HAP-1 (cell line): ENCODE data around the gene ASPA.
"Not testable (repeated sequence)": the region's sequence is repeated elsewhere in the genome, so short reads cannot be mapped to it uniquely, and the experiment has no call there.

Experiments
- DNase-seq, 2 experiments: peaks; one replicate each; pipeline ENCODE4 v3.0.0-alpha.2; 2016 to 2020; ENCODE audit warnings: low spot score in 2 of 2
- H3K27me3 ChIP-seq: fragments of 250-450 bp; sonication (Bioruptor Pico); 2 replicates; pipeline ENCODE4 v1.5.1; 2020; ENCODE audit warnings: low read depth, mild to moderate bottlenecking, moderate library complexity
- H3K36me3 ChIP-seq: fragments of 250-450 bp; sonication (Bioruptor Pico); replicated peaks from 2 replicates; pipeline ENCODE4 v1.5.1; 2020; ENCODE audit warnings: mild to moderate bottlenecking
- H3K4me1 ChIP-seq: fragments of 250-450 bp; sonication (Bioruptor Pico); 2 replicates; pipeline ENCODE4 v1.5.1; 2020; ENCODE audit warnings: mild to moderate bottlenecking
- H3K4me3 ChIP-seq: fragments of 250-450 bp; sonication (Bioruptor Pico); 2 replicates; pipeline ENCODE4 v1.5.1; 2020; ENCODE audit warnings: mild to moderate bottlenecking, moderate library complexity
- H3K9me3 ChIP-seq: fragments of 250-450 bp; sonication (Bioruptor Pico); 2 replicates; pipeline ENCODE4 v1.5.1; 2020; ENCODE audit warnings: mild to moderate bottlenecking, moderate library complexity
- in situ Hi-C: fragments of 300-500 bp; cut with MboI; formaldehyde crosslinking; loops from 3 replicates; pipeline ENCODE4 v1.14.3; 2020; ENCODE audit warnings: low sequenced_read_pairs, inconsistent platforms, mixed read lengths

Gene ASPA

DNA sequence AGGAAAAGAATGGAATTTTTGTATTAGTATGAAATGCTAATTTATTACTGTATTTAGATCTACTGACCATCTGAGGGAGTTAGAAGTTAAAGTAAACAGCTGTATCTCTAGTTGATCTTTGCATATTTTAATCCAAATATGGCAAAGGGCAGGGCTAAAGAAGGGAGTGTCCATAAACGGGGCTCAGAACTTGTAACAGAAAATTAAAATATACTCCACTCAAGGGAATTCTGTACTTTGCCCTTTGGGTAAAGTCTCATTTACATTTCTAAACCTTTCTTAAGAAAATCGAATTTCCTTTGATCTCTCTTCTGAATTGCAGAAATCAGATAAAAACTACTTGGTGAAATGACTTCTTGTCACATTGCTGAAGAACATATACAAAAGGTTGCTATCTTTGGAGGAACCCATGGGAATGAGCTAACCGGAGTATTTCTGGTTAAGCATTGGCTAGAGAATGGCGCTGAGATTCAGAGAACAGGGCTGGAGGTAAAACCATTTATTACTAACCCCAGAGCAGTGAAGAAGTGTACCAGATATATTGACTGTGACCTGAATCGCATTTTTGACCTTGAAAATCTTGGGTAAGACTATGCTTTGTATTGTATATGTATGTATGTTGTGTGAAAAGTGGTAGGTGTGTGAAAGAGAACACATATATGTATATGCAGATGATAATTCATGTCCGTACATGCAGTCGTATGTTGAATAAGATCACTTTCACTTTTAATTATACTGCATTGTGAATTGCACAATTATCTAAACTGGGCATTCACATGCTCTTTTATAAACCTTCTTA lies at the start of gene ASPA:
Gene ASPA, plus strand, starts transcription at position 186 of the 799 bp plus-strand sequence. Its CDS starts 163 bp downstream, at position 349.
- no peaks in the 10 kb centered on the region for H3K36me3 ChIP-seq
- DNase-seq = peak; percentile 26 to 69
- in situ Hi-C loops = no loop called here
- peaks cover 11% of the 10 kb centered on the region for H3K4me1 ChIP-seq
- no peak within 1 kb of the TSS for H3K4me3 ChIP-seq
- H3K9me3 ChIP-seq = no peaks in the 10 kb centered on the region
- peaks cover 15% of the 10 kb centered on the region for H3K27me3 ChIP-seq

DNA sequence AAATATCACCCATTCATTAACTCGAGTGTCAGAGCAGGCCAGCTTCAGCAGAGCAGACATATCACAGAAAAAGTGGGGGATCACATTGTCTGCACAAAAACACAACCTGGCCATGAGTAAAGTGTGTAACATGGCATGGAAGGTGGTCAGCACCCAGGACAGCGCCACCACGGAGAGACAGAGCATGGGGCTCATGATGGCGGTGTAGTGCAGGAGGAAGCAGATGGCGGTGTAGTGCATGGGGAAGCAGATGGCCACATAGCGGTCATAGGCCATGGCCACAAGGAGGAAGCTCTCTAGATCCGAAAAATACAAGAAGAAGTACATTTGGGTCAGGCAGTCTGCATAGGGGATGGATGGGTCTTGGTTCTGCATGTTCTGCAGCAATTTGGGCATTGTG lies 42.6 kb upstream of the ASPA start:
- H3K4me1 ChIP-seq, H3K9me3 ChIP-seq, H3K27me3 ChIP-seq, in situ Hi-C loops, H3K36me3 ChIP-seq, H3K4me3 ChIP-seq: not testable (repeated sequence)
- peak in 1 of 2 experiments; percentile 48 for DNase-seq

DNA sequence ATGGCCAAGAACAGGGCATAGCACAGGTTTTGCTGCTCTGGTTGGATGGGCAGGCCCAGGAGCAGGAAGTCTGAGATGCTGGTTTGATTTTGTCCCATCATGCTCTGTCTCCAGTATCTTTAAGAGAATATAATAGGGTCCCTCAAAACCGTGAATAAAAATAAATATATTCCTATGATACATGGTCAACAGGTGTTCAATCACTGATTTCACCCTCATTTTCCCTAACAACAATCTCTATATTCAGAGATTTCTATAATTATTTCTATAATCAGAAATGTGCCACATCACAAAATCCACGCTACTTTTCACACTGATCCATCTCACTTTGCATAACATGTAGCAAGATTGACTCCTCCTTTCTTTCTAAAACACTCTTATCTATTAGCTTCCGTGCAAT lies 42.1 kb upstream of the ASPA start, which contains the start of gene OR1E2:
Gene OR1E2, minus strand, starts transcription at position 101 of the 400 bp plus-strand sequence. Its CDS starts 0 bp downstream, at position 101.
- in situ Hi-C loops = no loop called here
- Histone ChIP-seq H3K9me3 (no peaks in the 10 kb centered on the region), H3K36me3 (no peaks in the 10 kb centered on the region), H3K4me3 (no peak within 1 kb of the TSS), H3K4me1 (no peaks in the 10 kb centered on the region), H3K27me3 (0 out of 2 replicates have a peak, but pooled peaks cover 3% of the 10 kb centered on the region)
- no peak for DNase-seq

DNA sequence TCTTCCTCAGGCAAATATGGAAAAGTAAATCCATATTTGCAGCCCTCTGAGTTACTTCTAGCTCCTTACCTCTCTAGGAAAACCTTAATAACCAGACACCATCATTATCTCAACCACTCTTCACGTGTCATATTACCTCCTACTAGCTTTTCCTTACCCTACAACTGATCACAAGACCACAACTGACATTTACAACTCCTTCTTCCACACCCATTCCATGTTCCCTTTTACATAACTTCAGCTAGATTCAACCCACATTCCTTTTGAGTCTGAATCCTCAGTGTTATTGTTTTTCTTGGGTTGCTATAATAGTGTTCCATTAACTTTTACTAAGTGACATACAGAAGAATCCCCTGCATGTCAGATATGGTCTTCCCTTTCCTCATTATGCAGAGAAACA lies 37.4 kb upstream of the ASPA start:
- no peak for DNase-seq
- in situ Hi-C loops = no loop called here

DNA sequence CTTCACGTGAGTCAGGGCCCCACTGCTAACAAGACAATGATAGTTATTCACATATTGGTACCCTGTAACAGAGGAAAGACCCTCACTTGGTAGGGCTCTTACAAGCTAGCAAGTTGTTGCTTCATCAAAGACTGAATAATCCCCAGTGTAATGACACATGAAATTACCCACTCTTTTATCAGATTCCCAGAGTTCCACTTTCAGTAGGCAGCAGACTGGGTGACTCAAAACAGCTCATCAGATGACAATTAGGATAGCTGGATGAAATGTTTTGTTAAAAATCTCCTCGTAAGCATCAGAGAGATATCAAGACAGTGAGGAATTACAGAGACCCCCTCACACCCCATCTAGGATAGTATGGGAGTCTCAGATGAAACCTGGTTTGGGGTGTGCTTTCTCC lies 35.3 kb upstream of the ASPA start:
- Histone ChIP-seq H3K9me3 (no peaks in the 10 kb centered on the region), H3K36me3 (no peaks in the 10 kb centered on the region), H3K27me3 (0 out of 2 replicates have a peak, but pooled peaks cover 5% of the 10 kb centered on the region), H3K4me1 (no peaks in the 10 kb centered on the region), H3K4me3 (no peak overlapping the region)
- no peak for DNase-seq
- in situ Hi-C loops = no loop called here

More for the DNA sequence above, 37.4 kb upstream of the ASPA start:
- Histone ChIP-seq H3K36me3 (no peaks in the 10 kb centered on the region), H3K4me1 (no peaks in the 10 kb centered on the region), H3K9me3 (no peaks in the 10 kb centered on the region), H3K4me3 (no peak overlapping the region), H3K27me3 (0 out of 2 replicates have a peak, but pooled peaks cover 5% of the 10 kb centered on the region)

- Histone ChIP-seq H3K4me3 (no peak overlapping the region), H3K27me3 (no peaks in the 10 kb centered on the region), H3K4me1 (no peaks in the 10 kb centered on the region), H3K36me3 (no peaks in the 10 kb centered on the region), H3K9me3 (no peaks in the 10 kb centered on the region)
- in situ Hi-C loops = no loop called here
- DNase-seq = no peak
Observed at GRCh38 chr17:3447625-3448024, 28.2 kb upstream of the ASPA start.

DNA sequence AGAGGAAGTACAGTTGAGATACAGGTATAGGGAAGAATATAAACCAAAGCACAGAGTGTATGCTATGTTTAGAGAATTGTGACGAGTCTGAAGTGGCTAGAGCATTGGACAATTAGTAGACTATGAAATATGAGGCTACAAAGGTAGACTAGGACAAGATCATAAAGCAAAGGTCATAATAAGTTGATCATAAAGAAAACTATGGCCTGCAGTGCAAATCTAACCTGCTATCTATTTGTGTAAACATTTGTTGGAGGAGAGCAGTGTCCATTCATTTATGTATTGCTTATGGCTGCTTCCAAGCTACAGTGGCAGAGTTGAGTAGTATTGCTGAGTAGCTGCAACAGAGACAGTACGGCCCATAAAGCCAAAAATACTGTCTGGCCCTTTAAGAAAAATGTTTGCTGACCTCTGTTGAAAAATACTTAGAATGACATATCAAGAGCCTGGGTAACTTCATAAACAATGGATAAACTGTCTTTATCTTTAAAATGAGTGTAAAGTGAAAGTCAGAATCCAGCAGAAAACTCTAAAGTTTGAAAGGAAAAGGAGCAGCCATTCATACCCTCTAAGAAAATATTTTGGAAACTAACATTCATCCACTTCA lies 27.6 kb upstream of the ASPA start:
- Histone ChIP-seq H3K4me1 (no peaks in the 10 kb centered on the region), H3K4me3 (no peak overlapping the region), H3K27me3 (no peaks in the 10 kb centered on the region), H3K9me3 (no peaks in the 10 kb centered on the region), H3K36me3 (no peaks in the 10 kb centered on the region)
- no peak for DNase-seq
- in situ Hi-C loops = no loop called here

DNA sequence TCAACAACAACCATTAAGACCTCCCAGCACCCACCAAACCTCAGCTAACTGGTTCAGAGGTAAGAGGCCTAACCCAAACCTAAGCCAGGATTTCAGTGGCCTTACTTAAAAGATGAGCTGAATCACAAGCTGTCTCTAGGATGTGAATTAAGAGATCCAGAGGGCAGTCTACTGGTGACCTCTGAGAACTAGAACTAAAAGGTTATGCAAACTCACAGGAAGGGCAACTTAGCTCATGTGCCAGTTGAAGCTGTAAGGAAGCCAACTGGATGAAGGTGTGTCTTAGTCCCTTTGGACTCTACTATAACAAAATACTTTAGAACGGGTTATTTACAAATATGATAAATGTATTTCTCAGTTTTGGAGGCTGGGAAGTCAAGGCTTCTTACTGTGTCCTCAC lies 9.4 kb upstream of the ASPA start:
- in situ Hi-C loops = not testable (repeated sequence)

GRCh38 chr17:3469529-3469928 lies 6.3 kb upstream of the ASPA start:
- Histone ChIP-seq H3K27me3 (no peaks in the 10 kb centered on the region), H3K9me3 (no peaks in the 10 kb centered on the region), H3K36me3 (no peaks in the 10 kb centered on the region), H3K4me3 (no peak overlapping the region), H3K4me1 (no peaks in the 10 kb centered on the region)
- in situ Hi-C loops = no loop called here
- DNase-seq = no peak

More for the DNA sequence above, 9.4 kb upstream of the ASPA start:
- H3K9me3 ChIP-seq, H3K4me3 ChIP-seq, DNase-seq, H3K27me3 ChIP-seq, H3K4me1 ChIP-seq, H3K36me3 ChIP-seq: not testable (repeated sequence)

GRCh38 chr17:3471599-3471998 lies 4.2 kb upstream of the ASPA start, which contains the start of gene SPATA22:
SPATA22 (minus strand) TSS chr17:3471819; CDS start chr17:3469325, 2,494 bp downstream.
- no peak for DNase-seq
- no peaks in the 10 kb centered on the region for H3K9me3 ChIP-seq
- in situ Hi-C loops = no loop called here
- H3K27me3 ChIP-seq = no peaks in the 10 kb centered on the region
- H3K4me1 ChIP-seq = peaks cover 10% of the 10 kb centered on the region
- H3K4me3 ChIP-seq = no peak within 1 kb of the TSS
- H3K36me3 ChIP-seq = no peaks in the 10 kb centered on the region

GRCh38 chr17:3472137-3472536 lies 3.7 kb upstream of the ASPA start:
- no peaks in the 10 kb centered on the region for H3K9me3 ChIP-seq
- no peak for DNase-seq
- no peaks in the 10 kb centered on the region for H3K36me3 ChIP-seq
- in situ Hi-C loops = no loop called here
- H3K4me1 ChIP-seq = peaks cover 11% of the 10 kb centered on the region
- H3K27me3 ChIP-seq = no peaks in the 10 kb centered on the region
- H3K4me3 ChIP-seq = no peak overlapping the region

- H3K4me3 ChIP-seq = no peak overlapping the region
- H3K27me3 ChIP-seq = peaks cover 7% of the 10 kb centered on the region
- no peaks in the 10 kb centered on the region for H3K9me3 ChIP-seq
- H3K4me1 ChIP-seq = peaks cover 11% of the 10 kb centered on the region
- no peak for DNase-seq
- H3K36me3 ChIP-seq = no peaks in the 10 kb centered on the region
- in situ Hi-C loops = no loop called here
Observed at GRCh38 chr17:3474212-3474611, 1.6 kb upstream of the ASPA start.

DNA sequence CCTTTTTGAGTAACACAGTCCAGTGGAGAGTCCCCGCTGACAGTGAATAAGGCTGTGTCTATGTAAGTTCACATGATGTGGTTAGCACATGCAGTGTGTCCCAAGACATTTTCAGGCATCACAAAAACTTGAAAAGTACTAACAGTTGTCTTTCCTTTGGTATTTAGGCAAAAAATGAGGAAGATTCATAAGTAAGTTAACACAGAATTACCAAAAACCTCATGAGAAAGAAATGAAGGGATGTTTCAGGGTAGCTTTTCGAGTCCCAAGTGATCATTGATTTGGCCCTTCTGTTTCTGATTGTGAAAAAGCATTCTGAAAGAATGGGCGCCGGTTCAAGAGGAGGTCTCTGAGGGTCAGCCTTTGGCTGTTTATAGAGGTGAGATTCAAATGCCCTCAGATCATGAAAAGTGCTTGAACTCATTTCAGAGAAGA lies 529 bp upstream of the ASPA start:
- Histone ChIP-seq H3K27me3 (peaks cover 14% of the 10 kb centered on the region), H3K4me3 (no peak overlapping the region), H3K36me3 (no peaks in the 10 kb centered on the region), H3K4me1 (peaks cover 11% of the 10 kb centered on the region), H3K9me3 (no peaks in the 10 kb centered on the region)
- DNase-seq = no peak
- in situ Hi-C loops = no loop called here

DNA sequence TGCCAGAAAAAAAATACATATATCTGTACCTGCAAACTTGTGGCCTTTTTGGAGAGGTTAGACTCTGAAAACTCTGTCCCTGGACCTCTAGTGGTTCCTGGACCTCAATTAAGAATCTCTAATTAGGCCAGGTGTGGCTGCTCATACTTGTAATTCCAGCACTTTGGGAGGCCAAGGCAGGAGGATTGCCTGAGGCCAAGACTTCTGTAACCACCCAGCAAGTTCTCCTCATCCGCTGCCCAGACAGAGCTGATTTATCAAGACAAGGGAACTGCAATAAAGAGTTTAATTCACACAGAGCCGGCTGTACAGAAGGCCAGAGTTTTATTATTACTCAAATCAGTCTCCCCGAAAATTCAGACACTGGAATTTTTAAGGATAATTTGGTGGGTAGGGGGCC lies 4.2 kb downstream of the ASPA start:
- Histone ChIP-seq H3K36me3 (no peaks in the 10 kb centered on the region), H3K4me1 (peaks cover 11% of the 10 kb centered on the region), H3K4me3 (no peak overlapping the region), H3K9me3 (no peaks in the 10 kb centered on the region), H3K27me3 (peaks cover 15% of the 10 kb centered on the region)
- in situ Hi-C loops = loop anchor here (5.0 kb wide), 1 partner anchor 37 kb away; no protein-coding TSS in a partner anchor
- DNase-seq = no peak
